HPDE6-E6E7 (cell line): ENCODE data around the gene ZNF443.
"Not testable (repeated sequence)": the region's sequence is repeated elsewhere in the genome, so short reads cannot be mapped to it uniquely, and the experiment has no call there.

Source experiments
- DNase-seq: peaks from one replicate; pipeline ENCODE4 v3.0.0; 2011; ENCODE audit warnings: missing footprints; ENCODE audit errors: extremely low spot score

ZNF443 gene

DNA sequence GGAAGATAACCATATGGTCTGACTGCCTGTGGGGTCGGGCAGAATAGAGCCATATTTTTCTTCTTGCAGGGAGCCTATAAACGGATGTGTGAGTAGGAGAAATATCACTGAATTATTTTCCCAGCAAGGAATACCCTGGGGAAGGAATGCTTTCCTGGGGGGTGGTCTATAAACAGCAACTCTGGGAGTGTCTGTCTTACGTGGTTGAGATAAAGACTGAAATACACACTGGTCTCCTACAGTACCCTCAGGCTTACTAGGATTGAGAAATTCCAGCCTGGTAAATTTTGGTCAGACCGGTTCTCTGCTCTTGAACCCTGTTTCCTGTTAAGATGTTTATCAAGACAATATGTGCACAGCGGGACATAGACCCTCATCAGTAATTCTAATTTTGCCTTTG lies 23.5 kb downstream of the ZNF443 start:
- not testable (repeated sequence) for DNase-seq

DNA sequence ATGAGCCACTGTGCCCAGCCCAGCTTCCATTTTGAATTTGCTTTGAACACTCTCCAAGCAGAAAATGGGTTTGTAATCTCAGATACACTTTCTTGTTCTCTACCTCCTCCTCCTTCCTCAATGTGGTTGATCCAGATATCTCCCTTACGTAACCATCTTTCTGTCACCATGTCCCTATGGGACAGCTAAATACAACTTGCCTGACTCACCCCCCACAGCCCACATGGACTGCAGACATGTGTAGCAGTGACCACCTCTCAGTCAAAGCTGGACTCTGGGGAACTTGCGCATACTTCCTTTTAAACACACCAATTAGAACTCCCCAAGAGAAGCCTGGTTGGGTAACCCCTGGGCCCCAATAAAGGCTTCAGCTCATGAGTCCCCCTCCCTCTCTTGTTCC lies 28.9 kb downstream of the ZNF443 start:
- no peak for DNase-seq

DNA sequence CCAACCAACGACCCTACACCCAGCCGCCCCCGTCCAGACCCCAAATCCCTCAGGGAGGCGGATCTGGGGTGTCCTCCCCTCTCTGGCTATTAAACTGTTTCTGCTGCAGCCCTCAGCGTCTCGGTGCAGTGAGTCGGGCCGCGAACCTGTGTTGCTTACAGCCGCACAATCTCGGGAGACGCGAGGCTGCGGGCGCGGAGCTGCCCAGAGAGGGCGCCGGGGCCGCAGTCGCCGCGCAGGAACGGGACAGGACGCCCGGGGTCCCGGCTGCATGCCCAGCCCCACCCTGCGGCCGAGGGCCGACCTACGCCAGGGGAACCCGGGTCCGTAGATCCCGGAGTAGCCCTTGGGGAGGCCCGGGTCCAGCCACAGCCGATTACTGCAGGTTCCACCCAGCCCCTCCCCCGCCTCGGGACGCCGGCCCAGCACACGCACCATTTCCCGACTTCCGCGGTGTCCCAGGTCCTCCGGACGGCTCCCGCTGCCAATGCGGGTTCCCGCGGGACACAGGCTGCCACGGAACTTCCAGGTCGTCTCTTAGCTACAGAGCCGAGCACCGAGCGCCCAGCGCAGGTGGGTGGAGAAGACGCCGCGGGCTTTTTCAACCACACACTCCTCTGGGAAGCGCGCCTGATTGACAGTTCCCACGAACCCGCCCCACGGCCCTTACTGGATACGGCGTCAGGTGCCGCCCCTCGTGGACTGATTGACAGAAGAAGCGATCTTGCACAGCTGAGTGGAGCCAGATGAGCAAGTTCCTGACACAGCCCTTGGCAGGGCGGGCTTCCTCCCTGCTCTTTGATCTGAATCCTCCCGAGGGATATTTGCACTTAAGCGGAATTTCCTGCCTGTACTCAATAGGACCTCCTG lies 40.0 kb downstream of the ZNF443 start, which contains the start of gene ZNF799:
Gene ZNF799 (minus strand): TSS at position 639 of the 870 bp plus-strand sequence. CDS start 201 bp downstream, at position 438.
- peak; percentile 73 for DNase-seq

DNA sequence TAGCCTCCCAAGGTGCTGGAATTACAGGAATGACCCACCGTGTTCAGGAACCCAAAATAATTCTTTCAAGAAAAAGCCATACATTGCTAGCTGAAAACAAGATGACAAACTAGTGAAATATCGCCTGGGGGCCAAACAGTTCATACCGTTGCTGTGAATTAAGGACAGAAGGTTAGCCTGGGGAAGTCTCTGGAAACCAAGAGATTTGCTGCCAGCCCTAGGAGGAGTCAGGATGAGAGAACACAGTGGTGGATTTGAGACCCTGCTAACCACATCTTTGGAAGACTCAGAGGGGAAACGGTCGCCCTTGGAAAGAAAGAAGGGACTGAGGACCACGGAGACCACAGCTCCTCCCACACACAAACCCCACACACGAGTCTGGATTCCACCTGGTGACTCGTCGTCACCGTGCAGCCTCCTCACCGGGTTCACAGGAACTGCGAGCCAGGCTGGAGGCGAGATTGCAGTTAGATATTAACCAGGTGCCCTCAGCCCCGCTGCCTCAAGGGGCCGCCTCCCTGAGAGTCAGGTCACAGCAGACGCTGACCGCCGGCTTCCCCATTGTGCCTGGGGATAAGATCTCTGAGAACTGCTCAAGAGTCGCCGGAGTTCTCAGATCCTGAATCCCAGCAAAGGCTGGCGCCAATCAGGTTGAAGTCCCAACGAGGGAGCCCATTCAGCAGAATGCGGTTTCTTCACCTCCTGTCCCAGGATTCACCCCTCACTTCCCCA lies 40.8 kb downstream of the ZNF443 start:
- not testable (repeated sequence) for DNase-seq

DNA sequence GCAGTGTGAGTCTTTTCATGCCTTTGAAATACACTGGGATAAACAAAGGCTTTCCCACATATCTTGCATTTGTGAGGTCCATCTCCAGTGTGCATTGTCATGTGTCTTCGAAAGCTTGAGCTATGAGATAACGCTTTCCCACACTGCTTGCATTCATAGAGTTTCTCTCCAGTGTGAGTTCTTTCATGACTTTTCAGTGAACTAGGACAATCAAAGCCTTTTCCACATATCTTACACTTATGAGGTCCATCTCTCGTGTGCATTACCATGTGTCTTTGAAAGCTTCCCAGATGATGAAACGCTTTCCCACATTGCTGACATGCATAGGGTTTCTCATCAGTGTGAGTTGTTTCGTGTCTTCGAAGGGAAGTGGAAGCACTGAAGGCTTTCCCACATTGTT lies 49.7 kb downstream of the ZNF443 start:
- DNase-seq = not testable (repeated sequence)

DNA sequence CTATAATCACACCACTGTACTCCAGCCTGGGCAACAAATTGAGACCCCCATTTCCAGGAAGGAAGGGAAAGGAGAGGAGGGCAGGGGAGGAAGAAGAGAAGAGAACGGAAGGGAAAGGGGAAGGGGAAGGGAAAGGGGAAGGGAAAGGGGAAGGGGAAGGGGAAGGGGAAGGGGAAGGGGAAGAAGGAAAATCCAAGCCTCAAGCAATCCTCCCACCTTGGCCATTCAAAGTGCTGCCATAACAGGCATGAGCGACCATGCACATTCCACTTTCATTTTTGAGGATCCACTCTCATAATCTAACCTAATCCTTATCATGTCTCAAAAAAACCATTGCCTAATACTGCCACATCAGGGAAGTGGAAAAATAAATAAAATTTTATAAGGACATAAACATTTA lies 54.5 kb downstream of the ZNF443 start:
- DNase-seq = not testable (repeated sequence)

DNA sequence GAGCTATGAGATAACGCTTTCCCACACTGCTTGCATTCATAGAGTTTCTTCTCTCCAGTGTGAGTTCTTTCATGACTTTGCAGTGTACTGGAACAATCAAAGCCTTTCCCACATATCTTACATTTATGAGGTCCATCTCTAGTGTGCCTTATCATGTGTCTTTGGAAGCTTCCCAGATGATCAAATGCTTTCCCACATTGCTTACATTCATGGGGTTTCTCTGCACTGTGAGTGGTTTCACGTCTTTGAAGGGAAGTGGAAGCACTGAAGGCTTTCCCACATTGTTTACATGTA lies 60.4 kb downstream of the ZNF443 start:
- no peak for DNase-seq

DNA sequence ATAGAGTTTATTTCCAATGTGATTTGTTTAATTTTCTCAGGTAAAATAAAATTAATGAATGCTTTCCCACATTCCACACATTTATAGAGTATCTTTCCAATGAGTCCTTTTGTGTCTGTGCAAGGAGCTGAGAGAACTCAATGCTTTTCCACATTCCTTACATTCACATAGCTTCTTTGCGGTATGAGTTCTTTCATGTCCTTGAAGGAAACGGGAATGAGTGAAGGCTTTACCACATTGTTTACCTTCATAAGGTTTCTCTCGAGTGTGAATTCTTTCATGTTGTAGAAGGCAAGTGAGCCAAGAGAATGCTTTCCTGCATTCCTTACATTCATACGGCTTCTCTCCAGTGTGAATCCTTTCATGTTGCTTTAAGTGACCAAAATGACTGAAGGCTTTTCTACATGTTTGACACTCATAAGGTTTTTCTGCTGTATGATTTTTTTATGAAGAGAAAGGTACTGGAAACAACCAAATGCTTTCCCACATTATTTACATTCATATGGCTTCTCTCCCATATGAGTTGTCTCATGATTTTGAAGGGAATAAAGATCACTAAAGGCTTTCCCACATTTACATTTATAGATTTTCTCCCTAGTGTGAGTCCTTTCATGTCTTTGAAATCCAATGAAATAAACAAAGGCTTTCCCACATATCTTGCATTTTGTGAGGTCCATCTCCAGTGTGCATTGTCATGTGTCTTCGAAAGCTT lies 60.9 kb downstream of the ZNF443 start:
- no peak for DNase-seq
